Endothelial cell of umbilical vein (primary cell): ENCODE results near the gene OR1A2. TPM values are rescaled to one million over a fixed set of nuclear protein-coding genes. Genes with fewer than 3 reads are reported as not detected.
"Not testable (repeated sequence)": the region's sequence is repeated elsewhere in the genome, so short reads cannot be mapped to it uniquely, and the experiment has no call there.

Experiments
- BruUV-seq: library from RNA; stranded (reverse); fragments of 400-500 nt; replicated peaks from 2 replicates; lab custom pipeline; 2021; lab: Mats Ljungman, UMichigan
- CTCF ChIA-PET: fragments of 300-600, 350-600 bp; sonication (Branson Sonifier 250); formaldehyde crosslinking; loops from one replicate; lab custom pipeline; 2021; ENCODE audit warnings: antibody characterized with exemption, inconsistent platforms; lab: Charles Lee
- POLR2A ChIA-PET: fragments of 300-600, 350-600 bp; sonication (Branson Sonifier 250); formaldehyde crosslinking; loops from one replicate; lab custom pipeline; 2021; ENCODE audit warnings: antibody characterized with exemption, inconsistent platforms; lab: Charles Lee
- DNase-seq: peaks from one replicate; pipeline ENCODE4 v3.0.0-alpha.2; 2011; ENCODE audit warnings: low read depth, low spot score
- FAIRE-seq: peaks from 2 replicates; lab custom pipeline; 2011; peaks lifted over from hg19 to GRCh38; lab: Jason Lieb, UNC
- H2AFZ ChIP-seq: 2 replicates; pipeline ENCODE4 v1.6.0; 2012; ENCODE audit warnings: low read depth, low read length, control low read depth, inconsistent platforms
- H3K27ac ChIP-seq: 2 replicates; pipeline ENCODE4 v1.5.1; 2011; ENCODE audit warnings: low read depth, mild to moderate bottlenecking, control low read depth, low read length, moderate library complexity; ENCODE audit not compliant: insufficient read depth
- H3K27me3 ChIP-seq, 2 experiments: 2 replicates each; pipeline versions ENCODE4 v1.6.0 to v1.6.1; 2011; ENCODE audit warnings: low read length in 2 of 2, mixed read lengths in 1 of 2; ENCODE audit not compliant: control insufficient read depth in 2 of 2, insufficient read depth in 2 of 2
- H3K36me3 ChIP-seq, 2 experiments: 2 replicates in 1 of 2; 3 replicates in 1 of 2; pipeline ENCODE4 v1.5.1; 2011; ENCODE audit warnings: low read length in 2 of 2, mild to moderate bottlenecking in 1 of 2, moderate library complexity in 1 of 2; ENCODE audit not compliant: control insufficient read depth in 2 of 2, insufficient read depth in 2 of 2; ENCODE audit errors: extremely low read depth in 1 of 2
- H3K4me1 ChIP-seq: 3 replicates; pipeline ENCODE4 v1.5.1; 2011; ENCODE audit warnings: mild to moderate bottlenecking, low read length; ENCODE audit not compliant: control insufficient read depth, insufficient read depth; ENCODE audit errors: extremely low read depth
- H3K4me2 ChIP-seq: 2 replicates; pipeline ENCODE4 v1.6.1; 2011; ENCODE audit warnings: low read length, control low read depth, mixed read lengths; ENCODE audit not compliant: insufficient read depth
- H3K4me3 ChIP-seq, 3 experiments: fragments of 200-600 bp in 1 of 3; sonication (generic), shearing (Covaris generic) in 1 of 3; replicated peaks in 1 of 3; 2 replicates each; pipeline ENCODE4 v1.5.1; 2011 to 2016; ENCODE audit warnings: control low read depth in 3 of 3, low read length in 3 of 3, mild to moderate bottlenecking in 2 of 3, inconsistent platforms in 1 of 3, low read depth in 1 of 3, moderate library complexity in 1 of 3; ENCODE audit not compliant: insufficient read depth in 1 of 3
- H3K79me2 ChIP-seq: 2 replicates; pipeline ENCODE4 v1.6.0; 2012; ENCODE audit warnings: low read length, inconsistent platforms; ENCODE audit not compliant: control insufficient read depth, insufficient read depth
- H3K9ac ChIP-seq: replicated peaks from 2 replicates; pipeline ENCODE3; 2011; ENCODE audit warnings: low read length, control low read depth; ENCODE audit not compliant: insufficient read depth; ENCODE audit errors: extremely low read depth
- H3K9me1 ChIP-seq: replicated peaks from 3 replicates; pipeline ENCODE4 v1.6.0; 2011; ENCODE audit warnings: mild to moderate bottlenecking, low read length; ENCODE audit not compliant: control insufficient read depth, insufficient read depth; ENCODE audit errors: extremely low read depth
- H3K9me3 ChIP-seq: replicated peaks from 2 replicates; pipeline ENCODE4 v1.5.1; 2012; ENCODE audit warnings: low read length, inconsistent platforms; ENCODE audit not compliant: control insufficient read depth, insufficient read depth
- H4K20me1 ChIP-seq: replicated peaks from 2 replicates; pipeline ENCODE3; 2011; ENCODE audit warnings: mild to moderate bottlenecking, low read length; ENCODE audit not compliant: control insufficient read depth, insufficient read depth; ENCODE audit errors: extremely low read depth
- FOS ChIP-seq: IDR thresholded peaks from 2 replicates; pipeline ENCODE4 v1.6.1; 2011; ENCODE audit warnings: mild to moderate bottlenecking, low read length, moderate library complexity, borderline replicate concordance; ENCODE audit not compliant: insufficient read depth
- dilution Hi-C: fragments of 300-500 bp; cut with MboI; formaldehyde crosslinking; loops from one replicate; pipeline ENCODE4 v1.15.0; 2019; ENCODE audit warnings: low sequenced_read_pairs; ENCODE audit not compliant: extremely low pct_ligation_motif_present
- intact Hi-C: fragments of 100-400 bp; cut with micrococcal nuclease; formaldehyde crosslinking; loops from one replicate; pipeline ENCODE4 v1.10.0; 2022
- polyA plus RNA-seq, 4 experiments: library from polyadenylated mRNA; depleted of rRNA in 3 of 4; stranded (reverse) in 3 of 4; unstranded in 1 of 4; fragments of >200 nt; gene quantifications; 2 replicates each; pipeline versions ENCODE4 v1.2.1 to v1.2.3, GENCODE V29; 2011 to 2012; ENCODE audit warnings: missing spikeins in 1 of 4
- total RNA-seq: library from RNA; stranded (reverse); gene quantifications from 2 replicates; pipeline ENCODE4 v1.2.3, GENCODE V29; 2021

Gene OR1A2
- total and polyA plus RNA-seq, 2 donors (not counting 3 experiments of a cell fraction or from before 2014, with no cell fraction given): not detected

DNA sequence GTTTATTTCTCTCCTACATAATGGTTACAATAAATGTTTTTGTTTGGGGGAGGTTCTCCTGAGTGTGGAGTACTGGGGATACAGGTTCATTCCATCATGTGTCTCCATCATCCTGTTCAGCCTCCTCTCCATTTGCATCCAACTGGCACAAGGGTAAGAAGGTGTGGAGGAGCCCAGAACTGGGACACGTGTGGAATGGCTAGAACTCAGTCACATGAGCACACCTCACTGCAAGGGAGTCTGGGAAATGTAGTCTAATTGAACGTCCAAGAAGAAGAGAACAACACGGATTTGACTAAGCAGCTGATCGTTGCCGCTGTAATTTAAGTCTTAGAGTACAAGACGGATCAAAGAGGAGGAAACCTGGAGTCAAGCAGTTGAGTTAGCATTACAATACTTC, 16.3 kb downstream of the OR1A2 start:
- CTCF ChIA-PET: no interaction called here
- no peak for FAIRE-seq
- BruUV-seq: no TSS peak

GRCh38 chr17:3219978-3220377, 22.7 kb downstream of the OR1A2 start:
- H3K9ac ChIP-seq, intact Hi-C loops, H3K9me1 ChIP-seq, dilution Hi-C loops, H3K9me3 ChIP-seq, H3K4me1 ChIP-seq, H3K79me2 ChIP-seq, H4K20me1 ChIP-seq, H3K27me3 ChIP-seq, DNase-seq, H3K36me3 ChIP-seq, H3K27ac ChIP-seq, CTCF ChIA-PET, H3K4me3 ChIP-seq, POLR2A ChIA-PET, H2AFZ ChIP-seq, H3K4me2 ChIP-seq, FAIRE-seq, BruUV-seq: not testable (repeated sequence)

More for the DNA sequence above, 16.3 kb downstream of the OR1A2 start:
- H4K20me1 ChIP-seq: no peaks in the 10 kb centered on the region
- H3K36me3 ChIP-seq: no peaks in the 10 kb centered on the region
- H3K9ac ChIP-seq: no peak overlapping the region
- TF ChIP-seq FOS: no peak
- H2AFZ ChIP-seq: no peak overlapping the region
- dilution Hi-C loops (no loop called here), intact Hi-C loops (no loop called here)
- H3K27ac ChIP-seq: no peak overlapping the region
- no peak overlapping the region for H3K4me2 ChIP-seq
- H3K9me3 ChIP-seq: peaks cover 2% of the 10 kb centered on the region
- no peaks in the 10 kb centered on the region for H3K27me3 ChIP-seq
- H3K9me1 ChIP-seq: no peaks in the 10 kb centered on the region
- no peaks in the 10 kb centered on the region for H3K4me1 ChIP-seq
- no peak for DNase-seq
- no peak overlapping the region for H3K4me3 ChIP-seq
- POLR2A ChIA-PET: no interaction called here
- H3K79me2 ChIP-seq: no peaks in the 10 kb centered on the region
